GM12878 (cell line): ENCODE data around the gene SEC11A. TPM values are rescaled to one million over a fixed set of nuclear protein-coding genes. Genes with fewer than 3 reads are reported as not detected.
A peak's percentile ranks its signal among the peaks of the same experiment; 100 is the strongest.

Experiments used
- BCL11A ChIP-seq: IDR thresholded peaks from 2 replicates; pipeline ENCODE4 v1.6.1; 2011; ENCODE audit warnings: low read depth, low read length
- BRCA1 ChIP-seq: IDR thresholded peaks from 2 replicates; pipeline ENCODE4 v1.6.1; 2011; ENCODE audit warnings: low read depth, low read length, improper control_type of control experiment
- CHD4 ChIP-seq: fragments of 200-600 bp; sonication (generic); IDR thresholded peaks from 2 replicates; pipeline ENCODE4 v1.6.1; 2016; ENCODE audit warnings: mild to moderate bottlenecking
- CREM ChIP-seq: IDR thresholded peaks from 2 replicates; pipeline ENCODE4 v1.6.1; 2014; ENCODE audit warnings: antibody characterized with exemption, low read depth
- DPF2 ChIP-seq: fragments of 450-650 bp; IDR thresholded peaks from 2 replicates; pipeline ENCODE4 v1.6.1; 2017; ENCODE audit warnings: mild to moderate bottlenecking
- E4F1 ChIP-seq: fragments of 450-650 bp; IDR thresholded peaks from 2 replicates; pipeline ENCODE4 v1.6.1; 2018; ENCODE audit warnings: borderline replicate concordance, mild to moderate bottlenecking; ENCODE audit not compliant: partially characterized antibody
- EED ChIP-seq: sonication (generic); IDR thresholded peaks from 2 replicates; pipeline ENCODE4 v1.6.1; 2016; ENCODE audit warnings: antibody characterized with exemption, low read depth
- EGR1 ChIP-seq, 2 experiments: IDR thresholded peaks; 1 replicate in 1 of 2; 2 replicates in 1 of 2; pipeline ENCODE4 v1.6.1; 2011 to 2012; ENCODE audit warnings: low read depth in 2 of 2, low read length in 2 of 2, borderline replicate concordance in 1 of 2, mild to moderate bottlenecking in 1 of 2, moderate library complexity in 1 of 2
- ELK1 ChIP-seq: IDR thresholded peaks from 2 replicates; pipeline ENCODE4 v1.6.1; 2012; ENCODE audit warnings: low read depth, low read length, improper control_type of control experiment
- EP300 ChIP-seq, 2 experiments: fragments of 150-350 bp in 1 of 2; IDR thresholded peaks; 2 replicates each; pipeline ENCODE4 v1.6.1; 2011 to 2012; ENCODE audit warnings: low read depth in 2 of 2, low read length in 2 of 2, borderline replicate concordance in 1 of 2, improper control_type of control experiment in 1 of 2, inconsistent platforms in 1 of 2; ENCODE audit not compliant: control insufficient read depth in 1 of 2
- ETV6 ChIP-seq, 2 experiments: fragments of 450-650 bp in 1 of 2; IDR thresholded peaks in 1 of 2; conservative IDR thresholded peaks in 1 of 2; 2 replicates each; pipeline ENCODE4 v1.6.1; 2014; ENCODE audit warnings: antibody characterized with exemption in 1 of 2, borderline replicate concordance in 1 of 2, low read depth in 1 of 2, mild to moderate bottlenecking in 1 of 2, moderate library complexity in 1 of 2
- FOS ChIP-seq: IDR thresholded peaks from 3 replicates; pipeline ENCODE4 v1.6.1; 2011; ENCODE audit warnings: borderline replicate concordance; ENCODE audit not compliant: insufficient read length; ENCODE audit errors: extremely low read depth
- IKZF2 ChIP-seq, 2 experiments: fragments of 450-650 bp; IDR thresholded peaks; 2 replicates each; pipeline ENCODE4 v1.6.1; 2017; ENCODE audit warnings: mild to moderate bottlenecking in 2 of 2, moderate library complexity in 2 of 2
- KDM1A ChIP-seq: fragments of 200-600 bp; sonication (generic); IDR thresholded peaks from 2 replicates; pipeline ENCODE4 v1.6.1; 2016; ENCODE audit warnings: borderline replicate concordance
- MTA2 ChIP-seq: fragments of 450-650 bp; IDR thresholded peaks from 2 replicates; pipeline ENCODE4 v1.6.1; 2016; ENCODE audit warnings: low read depth, mild to moderate bottlenecking, moderate library complexity
- NBN ChIP-seq: fragments of 450-650 bp; IDR thresholded peaks from 2 replicates; pipeline ENCODE4 v1.6.1; 2016
- NKRF ChIP-seq: fragments of 450-650 bp; conservative IDR thresholded peaks from 2 replicates; pipeline ENCODE4 v1.6.1; 2017; ENCODE audit warnings: mild to moderate bottlenecking, moderate library complexity
- PBX3 ChIP-seq: IDR thresholded peaks from 2 replicates; pipeline ENCODE4 v1.6.1; 2011; ENCODE audit warnings: mild to moderate bottlenecking, low read depth, low read length, moderate library complexity; ENCODE audit not compliant: insufficient replicate concordance
- SMARCA5 ChIP-seq: fragments of 450-650 bp; IDR thresholded peaks from 2 replicates; pipeline ENCODE4 v1.6.1; 2017; ENCODE audit warnings: mild to moderate bottlenecking
- TARDBP ChIP-seq: IDR thresholded peaks from 2 replicates; pipeline ENCODE4 v1.6.1; 2016; ENCODE audit warnings: borderline replicate concordance
- TCF12 ChIP-seq: IDR thresholded peaks from 2 replicates; pipeline ENCODE4 v1.6.1; 2011; ENCODE audit warnings: low read depth, mild to moderate bottlenecking, low read length
- ZBTB33 ChIP-seq: fragments of 450-650 bp; IDR thresholded peaks from 2 replicates; pipeline ENCODE4 v1.6.1; 2017; ENCODE audit warnings: mild to moderate bottlenecking
- polyA plus RNA-seq, 11 experiments: library from polyadenylated mRNA; depleted of rRNA in 4 of 11; unstranded in 6 of 11; stranded (reverse) in 5 of 11; fragments of >200 nt; fragmentation: Nextera tagmentation in 4 of 11; fragmentation: Illumina TruSeq in 1 of 11; extraction: Ambion mirVana in 4 of 11; extraction: Trizol in 1 of 11; gene quantifications; 1 replicate in 1 of 11; 2 replicates in 10 of 11; pipeline versions ENCODE4 v1.2.1 to v1.2.3, GENCODE V29; 2011 to 2016; ENCODE audit warnings: inconsistent platforms in 2 of 11, missing spikeins in 2 of 11, low read depth in 1 of 11
- total RNA-seq, 4 experiments: library from RNA; depleted of rRNA in 3 of 4; stranded (reverse); fragments of >200 nt in 3 of 4; fragmentation: Illumina TruSeq in 1 of 4; extraction: Trizol in 1 of 4; gene quantifications; 2 replicates each; pipeline versions ENCODE4 v1.2.1 to v1.2.3, GENCODE V29; 2013 to 2021

SEC11A gene
- total and polyA plus RNA-seq, 10 of the 15 experiments (the other 5 are each of a cell fraction or from before 2014, with no cell fraction given): 99.2 to 159 (median 143) TPM

DNA sequence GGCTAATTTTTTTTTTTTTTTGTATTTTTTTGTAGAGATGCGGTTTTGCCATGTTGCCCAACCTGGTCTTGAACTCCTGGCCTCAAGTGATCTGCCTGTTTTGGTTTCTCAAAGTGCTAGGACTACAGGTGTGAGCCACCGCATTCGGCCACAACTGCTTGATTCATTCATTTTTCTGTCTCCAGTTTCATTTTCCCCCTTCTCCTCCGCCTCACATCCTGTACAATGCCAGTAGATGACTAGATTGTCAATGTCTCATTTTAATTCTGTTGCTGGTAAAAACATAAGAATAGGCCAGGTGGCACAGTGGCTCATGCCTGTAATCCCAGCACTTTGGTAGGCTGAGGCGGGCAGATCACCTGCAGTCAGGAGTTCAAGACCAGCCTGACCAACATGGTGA is 20.4 kb upstream of the SEC11A start (continued):
- no peak; the same call in 1 of the 2 replicates for TF ChIP-seq SMARCA5
- TF ChIP-seq BCL11A: peak; percentile 20; the same call in 1 of the 2 replicates
- peak in 1 of 2 experiments; percentile 89; a peak in 2 of 4 replicates for TF ChIP-seq ETV6 (conservative IDR thresholded peaks at IDR 0.05 in 1 of 2, IDR thresholded peaks at IDR 0.05 in 1 of 2; ENCODE audit: borderline replicate concordance in 1 of 2, low read depth in 1 of 2)
- no peak for TF ChIP-seq E4F1
- TF ChIP-seq EGR1 (IDR thresholded peaks at IDR 0.05; ENCODE audit: borderline replicate concordance in 1 of 2, low read depth in 2 of 2, low read length in 2 of 2): no peak
- peak; percentile 17 for TF ChIP-seq PBX3
- no peak for TF ChIP-seq TARDBP
- TF ChIP-seq CHD4: 0 out of 2 replicates have a peak, but pooled peaks have one; percentile 25
- TF ChIP-seq TCF12: peak; percentile 92
- TF ChIP-seq BRCA1: no peak
- peak; percentile 96 for TF ChIP-seq NBN
- 0 out of 2 replicates have a peak, but pooled peaks have one; percentile 22 for TF ChIP-seq NKRF
- no peak for TF ChIP-seq KDM1A
- TF ChIP-seq EED: peak; percentile 66
- no peak for TF ChIP-seq ZBTB33
- peak; percentile 26 to 40; a peak in 1 of 4 replicates for TF ChIP-seq EP300 (IDR thresholded peaks at IDR 0.05; ENCODE audit: borderline replicate concordance in 1 of 2, control insufficient read depth in 1 of 2, low read depth in 2 of 2, low read length in 2 of 2)
- TF ChIP-seq MTA2: peak; percentile 74; the same call in 1 of the 2 replicates
- TF ChIP-seq CREM: peak; percentile 51; the same call in 1 of the 2 replicates
- no peak for TF ChIP-seq FOS
- peak; percentile 68 for TF ChIP-seq DPF2
- no peak for TF ChIP-seq ELK1
- peak; percentile 78 to 82 for TF ChIP-seq IKZF2 (IDR thresholded peaks at IDR 0.05)
